ENCODE measurements around the gene IL25. TPM values are rescaled to one million over a fixed set of nuclear protein-coding genes. Genes with fewer than 3 reads are reported as not detected.

IL25 gene
- polyA plus RNA-seq, 3 donors: not detected

DNA sequence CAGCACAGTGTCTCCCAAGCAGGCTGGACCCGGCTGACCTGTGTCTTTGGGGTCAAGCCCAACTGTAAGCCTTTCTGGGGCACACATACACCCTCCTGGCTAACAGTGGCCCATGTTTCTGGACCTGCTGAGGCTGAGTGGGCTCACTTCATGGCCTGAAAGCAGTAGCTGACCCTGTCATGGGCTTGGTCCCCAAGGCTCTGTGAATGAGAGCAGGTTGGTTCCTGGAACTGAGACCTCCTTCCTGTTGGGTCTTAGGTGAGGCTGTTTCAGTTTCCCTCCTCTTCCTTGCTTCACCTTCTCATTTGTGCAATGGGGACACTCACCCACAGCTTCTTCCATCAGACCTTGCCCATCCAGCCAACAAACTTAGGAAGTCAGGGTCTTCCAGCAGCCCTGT, 744 bp upstream of the IL25 start:
- no peaks in the 10 kb centered on the region for H4K20me1 ChIP-seq (ENCODE audit: insufficient read depth, low read length)
- H3K79me2 ChIP-seq (ENCODE audit: insufficient read depth, low read length): no peaks in the 10 kb centered on the region
- H3K4me1 Mint-ChIP-seq: no peaks in the 10 kb centered on the region
- peaks cover 16 to 21% (median 18%) of the 10 kb centered on the region in 3 donors for H3K27me3 Mint-ChIP-seq (ENCODE audit: low read depth in 3 of 3)
- H3K36me3 Mint-ChIP-seq: no peaks in the 10 kb centered on the region
- no peaks in the 10 kb centered on the region for H3K4me1 ChIP-seq (ENCODE audit: control insufficient read depth in 1 of 2, insufficient read depth in 2 of 2, low read length in 2 of 2)
- peaks cover 0 to 3% (median 0%) of the 10 kb centered on the region in 7 donors for H3K9me3 Mint-ChIP-seq
- H2AFZ ChIP-seq (ENCODE audit: insufficient read depth, low read depth, low read length, poor library complexity, severe bottlenecking): no peak overlapping the region
- DNase-seq: no peak
- TF ChIP-seq CTCF (IDR thresholded peaks at IDR 0.05): no peak
- intact Hi-C loops (cut with micrococcal nuclease): no loop called here
- H3K4me3 ChIP-seq (replicated peaks in 1 of 3; ENCODE audit: low read depth in 2 of 3, low read length in 3 of 3): no peak overlapping the region
- no peak overlapping the region for H3K27ac ChIP-seq (ENCODE audit: low read depth in 1 of 2, low read length in 2 of 2)
- H3K9ac ChIP-seq (ENCODE audit: insufficient read depth, low read length, poor library complexity, severe bottlenecking): no peak overlapping the region
- no peak overlapping the region for H3K4me2 ChIP-seq (replicated peaks; ENCODE audit: extremely low read depth, low read length, poor library complexity, severe bottlenecking)
- no peaks in the 10 kb centered on the region for H3K9me3 ChIP-seq (replicated peaks in 1 of 2; ENCODE audit: control insufficient read depth in 1 of 2, insufficient read depth in 1 of 2, low read length in 2 of 2)
- no peak overlapping the region for H3K4me3 Mint-ChIP-seq
- WGBS (ENCODE audit: insufficient coverage): 80% methylated on average over 1 of the region's 1 CpG
- no peaks in the 10 kb centered on the region for H3K36me3 ChIP-seq (replicated peaks in 1 of 2; ENCODE audit: control insufficient read depth in 1 of 2, insufficient read depth in 2 of 2, low read length in 2 of 2)
- H3K27me3 ChIP-seq (ENCODE audit: control insufficient read depth in 2 of 2, insufficient read depth in 2 of 2, low read length in 2 of 2): peaks cover 6 to 12% of the 10 kb centered on the region in 2 donors
- no peak overlapping the region for H3K27ac Mint-ChIP-seq

GRCh38 chr14:23373041-23373440, 432 bp downstream of the IL25 start:
- no peaks in the 10 kb centered on the region for H3K36me3 ChIP-seq (replicated peaks in 1 of 2; ENCODE audit: control insufficient read depth in 1 of 2, insufficient read depth in 2 of 2, low read length in 2 of 2)
- no peaks in the 10 kb centered on the region for H3K4me1 ChIP-seq (ENCODE audit: control insufficient read depth in 1 of 2, insufficient read depth in 2 of 2, low read length in 2 of 2)
- Mint-ChIP-seq H3K27ac (no peak overlapping the region), H3K4me1 (no peaks in the 10 kb centered on the region), H3K27me3 (ENCODE audit: low read depth in 3 of 3) (peaks cover 6 to 12% (median 8%) of the 10 kb centered on the region in 3 donors), H3K9me3 (peaks cover 0 to 3% (median 0%) of the 10 kb centered on the region in 7 donors), H3K36me3 (no peaks in the 10 kb centered on the region), H3K4me3 (no peak overlapping the region)
- H3K4me2 ChIP-seq (replicated peaks; ENCODE audit: extremely low read depth, low read length, poor library complexity, severe bottlenecking): no peak overlapping the region
- intact Hi-C loops (cut with micrococcal nuclease): no loop called here
- WGBS (ENCODE audit: insufficient coverage): 100% methylated on average over 1 of the region's 3 CpGs
- H3K9me3 ChIP-seq (replicated peaks in 1 of 2; ENCODE audit: control insufficient read depth in 1 of 2, insufficient read depth in 1 of 2, low read length in 2 of 2): no peaks in the 10 kb centered on the region
- H4K20me1 ChIP-seq (ENCODE audit: insufficient read depth, low read length): no peaks in the 10 kb centered on the region
- no peak for TF ChIP-seq CTCF (IDR thresholded peaks at IDR 0.05)
- no peak overlapping the region for H2AFZ ChIP-seq (ENCODE audit: insufficient read depth, low read depth, low read length, poor library complexity, severe bottlenecking)
- peaks cover 0 to 2% of the 10 kb centered on the region in 2 donors for H3K27me3 ChIP-seq (ENCODE audit: control insufficient read depth in 2 of 2, insufficient read depth in 2 of 2, low read length in 2 of 2)
- H3K27ac ChIP-seq (ENCODE audit: low read depth in 1 of 2, low read length in 2 of 2): no peak overlapping the region
- H3K9ac ChIP-seq (ENCODE audit: insufficient read depth, low read length, poor library complexity, severe bottlenecking): peak overlapping the region; percentile 8
- H3K4me3 ChIP-seq (replicated peaks in 1 of 3; ENCODE audit: low read depth in 2 of 3, low read length in 3 of 3): no peak overlapping the region
- no peak for DNase-seq
- H3K79me2 ChIP-seq (ENCODE audit: insufficient read depth, low read length): no peaks in the 10 kb centered on the region
